Activated T-cell treated with anti-CD3 and anti-CD28 coated beads, Interleukin-2, amount 50 U/mL, for 4 hours (primary cell): Measurements from ENCODE around the gene EXOC2. TPM values are rescaled to one million over a fixed set of nuclear protein-coding genes. Genes with fewer than 3 reads are reported as not detected.

Experiments
- ATAC-seq, 2 donors: fragments of 200-7000 bp; cut with Tn5 transposase; one replicate each; pipeline ENCODE4 v1.10.0; 2021
- DNase-seq: peaks from one replicate; pipeline ENCODE4 v3.0.0-alpha.2; 2020
- H3K27me3 Mint-ChIP-seq: one replicate; pipeline ENCODE4 v1.8.0; 2021; ENCODE audit warnings: low read depth, mixed read lengths
- H3K36me3 Mint-ChIP-seq: one replicate; pipeline ENCODE4 v1.8.0; 2022; ENCODE audit warnings: mixed read lengths; ENCODE audit not compliant: insufficient read depth
- H3K4me1 Mint-ChIP-seq: one replicate; pipeline ENCODE4 v1.8.0; 2021; ENCODE audit warnings: low read depth, mixed read lengths
- H3K4me3 Mint-ChIP-seq: one replicate; pipeline ENCODE4 v1.8.0; 2021; ENCODE audit warnings: mild to moderate bottlenecking, moderate library complexity, mixed read lengths
- H3K9me3 Mint-ChIP-seq: one replicate; pipeline ENCODE4 v1.8.0; 2021; ENCODE audit warnings: mixed read lengths
- total RNA-seq, 3 donors: library from RNA; stranded (reverse); gene quantifications; one replicate each; pipeline ENCODE4 v1.2.1, GENCODE V29; 2021

EXOC2 gene
- total RNA-seq, 3 donors from 2014 or later = 29.8 to 31.3 (median 30.0) TPM

DNA sequence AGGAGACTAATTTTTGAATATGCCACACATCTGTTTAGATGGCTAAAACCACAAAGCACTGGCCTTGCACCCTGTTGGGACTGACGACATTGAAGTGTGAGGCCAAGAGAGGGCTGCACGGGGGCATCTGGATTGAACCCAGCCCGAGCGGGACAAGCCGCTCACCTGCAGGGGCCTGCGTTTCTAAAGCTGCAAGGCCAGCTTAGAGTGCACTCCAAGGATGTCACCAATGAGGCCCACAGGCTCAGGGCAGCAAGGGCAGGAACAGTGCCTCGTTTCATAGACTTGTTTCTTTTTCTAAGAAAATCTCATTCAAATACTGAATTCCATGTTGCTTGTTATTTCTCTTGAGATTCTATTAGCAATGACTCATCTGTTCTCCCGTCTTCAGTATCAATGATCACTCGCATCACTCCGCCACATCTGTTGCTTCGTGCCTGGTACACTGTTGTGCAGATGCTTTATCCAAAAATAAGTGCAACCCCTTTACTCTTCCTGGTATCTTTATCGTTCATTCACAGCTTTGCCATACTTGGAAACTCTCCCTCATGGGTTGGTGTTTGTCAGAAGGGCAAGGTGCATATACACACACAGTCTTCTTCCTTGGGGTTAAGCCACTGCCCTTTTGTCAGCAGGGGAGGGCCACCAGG is 181.3 kb downstream of the EXOC2 start:
- peaks cover 14% of the 10 kb centered on the region for H3K36me3 Mint-ChIP-seq
- H3K4me3 Mint-ChIP-seq = no peak overlapping the region
- peaks cover 83% of the 10 kb centered on the region for H3K4me1 Mint-ChIP-seq
- ATAC-seq = no peak
- H3K27me3 Mint-ChIP-seq = no peaks in the 10 kb centered on the region
- no peaks in the 10 kb centered on the region for H3K9me3 Mint-ChIP-seq
- DNase-seq = no peak

GRCh38 chr6:509676-510075 is 183.3 kb downstream of the EXOC2 start:
- peak; percentile 37 to 44 for ATAC-seq
- H3K36me3 Mint-ChIP-seq = peaks cover 13% of the 10 kb centered on the region
- no peak for DNase-seq
- peaks cover 93% of the 10 kb centered on the region for H3K4me1 Mint-ChIP-seq
- H3K4me3 Mint-ChIP-seq = peak overlapping the region; percentile 64
- no peaks in the 10 kb centered on the region for H3K27me3 Mint-ChIP-seq
- no peaks in the 10 kb centered on the region for H3K9me3 Mint-ChIP-seq

DNA sequence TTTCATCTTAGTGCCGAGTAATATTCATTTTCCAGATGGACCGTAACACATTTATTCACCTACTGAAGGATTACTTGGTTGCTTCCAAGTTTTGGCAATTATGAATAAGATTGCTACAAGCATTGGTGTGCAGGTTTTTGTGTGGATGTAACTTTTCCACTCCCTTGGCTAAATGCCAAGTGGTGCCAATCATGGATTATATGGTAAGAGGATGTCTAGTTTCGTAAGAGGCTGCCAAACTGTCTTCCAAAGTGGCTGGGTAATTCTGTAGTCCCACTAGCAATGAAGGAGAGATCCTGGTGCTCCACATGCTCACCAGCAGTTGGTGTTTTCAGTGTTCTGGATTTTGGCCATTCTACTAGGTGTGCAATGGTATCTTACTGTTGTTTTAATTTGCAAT is 184.3 kb downstream of the EXOC2 start:
- Mint-ChIP-seq H3K4me1 (peaks cover 93% of the 10 kb centered on the region), H3K36me3 (peaks cover 18% of the 10 kb centered on the region), H3K9me3 (no peaks in the 10 kb centered on the region), H3K27me3 (no peaks in the 10 kb centered on the region), H3K4me3 (no peak overlapping the region)
- DNase-seq (no peak), ATAC-seq (no peak)

DNA sequence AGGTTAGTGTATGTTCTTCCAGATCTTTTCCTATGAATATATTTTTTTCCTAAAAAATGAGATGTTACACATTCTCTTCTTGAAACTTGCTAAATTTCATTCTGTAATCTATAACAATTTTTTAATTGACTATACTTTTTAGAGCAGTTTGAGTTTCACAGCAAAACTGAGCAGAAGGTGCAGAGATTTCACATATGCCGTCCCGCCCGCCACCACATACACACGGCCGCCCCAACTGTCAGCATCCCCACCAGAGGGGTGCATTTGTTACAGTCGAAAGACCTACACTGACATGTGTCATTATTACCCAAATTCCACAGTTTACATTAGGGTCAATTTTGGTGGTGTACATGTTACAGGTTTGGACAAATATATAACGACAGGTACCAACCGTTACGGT is 184.9 kb downstream of the EXOC2 start:
- H3K9me3 Mint-ChIP-seq = no peaks in the 10 kb centered on the region
- DNase-seq = no peak
- peaks cover 14% of the 10 kb centered on the region for H3K36me3 Mint-ChIP-seq
- no peak overlapping the region for H3K4me3 Mint-ChIP-seq
- ATAC-seq = no peak
- peaks cover 93% of the 10 kb centered on the region for H3K4me1 Mint-ChIP-seq
- no peaks in the 10 kb centered on the region for H3K27me3 Mint-ChIP-seq

GRCh38 chr6:506920-507622 is 185.9 kb downstream of the EXOC2 start:
- Mint-ChIP-seq H3K27me3 (no peaks in the 10 kb centered on the region), H3K36me3 (peaks cover 16% of the 10 kb centered on the region), H3K4me1 (peaks cover 99% of the 10 kb centered on the region), H3K9me3 (no peaks in the 10 kb centered on the region), H3K4me3 (peak overlapping the region; percentile 62)
- ATAC-seq (peak; percentile 2 to 7), DNase-seq (no peak)

- peak overlapping the region; percentile 62 for H3K4me3 Mint-ChIP-seq
Observed at GRCh38 chr6:506508-506907, 186.4 kb downstream of the EXOC2 start.

DNA sequence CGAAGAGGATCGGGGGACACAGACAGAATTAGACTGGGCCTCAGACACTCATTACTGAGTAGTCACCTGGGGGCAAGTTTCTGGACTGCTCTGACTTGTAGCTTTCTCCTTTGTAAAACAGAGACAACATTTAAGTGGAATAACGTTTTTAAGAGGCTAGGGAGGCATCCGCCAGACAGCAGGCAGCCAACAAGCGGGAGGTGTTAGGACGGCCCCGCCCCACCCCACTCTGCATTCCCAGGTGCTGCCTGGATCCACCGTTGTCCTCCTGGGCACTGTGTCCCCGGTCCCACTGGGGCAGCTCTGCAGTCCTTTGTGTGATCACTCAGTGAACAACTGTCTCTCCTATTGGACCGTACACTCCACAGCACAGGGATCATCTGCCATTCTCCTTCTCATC is 187.6 kb downstream of the EXOC2 start:
- Mint-ChIP-seq H3K9me3 (no peaks in the 10 kb centered on the region), H3K4me3 (no peak overlapping the region), H3K36me3 (peaks cover 8% of the 10 kb centered on the region), H3K4me1 (peaks cover 91% of the 10 kb centered on the region), H3K27me3 (no peaks in the 10 kb centered on the region)
- no peak for ATAC-seq
- no peak for DNase-seq

More at GRCh38 chr6:506508-506907, 186.4 kb downstream of the EXOC2 start:
- H3K36me3 Mint-ChIP-seq = peaks cover 12% of the 10 kb centered on the region
- peak; percentile 57 to 63 for ATAC-seq
- no peaks in the 10 kb centered on the region for H3K27me3 Mint-ChIP-seq
- no peaks in the 10 kb centered on the region for H3K9me3 Mint-ChIP-seq
- DNase-seq = peak; percentile 58
- peaks cover 98% of the 10 kb centered on the region for H3K4me1 Mint-ChIP-seq

DNA sequence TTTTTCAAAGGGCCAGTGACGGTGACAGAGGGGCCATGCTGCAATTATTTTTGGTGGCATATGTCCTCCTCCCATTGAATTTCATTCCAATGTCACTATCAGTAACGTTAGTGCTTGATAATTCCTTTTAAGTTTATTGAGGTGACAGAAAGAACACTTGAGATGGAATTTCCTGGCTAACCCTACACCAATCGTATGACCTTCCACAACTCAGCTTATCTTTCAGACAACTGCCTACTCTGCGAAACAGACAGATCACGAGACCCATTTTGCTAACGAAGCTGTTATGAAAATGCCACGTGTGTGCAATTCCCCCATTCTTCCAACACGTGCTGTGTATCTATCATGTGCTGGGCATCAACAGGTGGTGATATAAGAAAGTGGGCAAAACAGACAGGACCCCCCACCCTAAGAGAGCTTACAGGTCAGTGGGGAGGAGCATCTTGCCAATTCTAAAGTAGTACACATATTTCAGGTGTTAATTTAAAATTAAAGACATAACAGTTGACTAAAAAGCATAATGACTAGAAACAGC is 188.4 kb downstream of the EXOC2 start:
- Mint-ChIP-seq H3K27me3 (no peaks in the 10 kb centered on the region), H3K4me3 (no peak overlapping the region), H3K36me3 (peaks cover 8% of the 10 kb centered on the region), H3K9me3 (no peaks in the 10 kb centered on the region), H3K4me1 (peaks cover 90% of the 10 kb centered on the region)
- DNase-seq (no peak), ATAC-seq (no peak)

- Mint-ChIP-seq H3K4me1 (peaks cover 90% of the 10 kb centered on the region), H3K9me3 (no peaks in the 10 kb centered on the region), H3K36me3 (peaks cover 9% of the 10 kb centered on the region), H3K4me3 (no peak overlapping the region), H3K27me3 (no peaks in the 10 kb centered on the region)
- ATAC-seq (no peak), DNase-seq (no peak)
Observed at GRCh38 chr6:503610-504362, 189.2 kb downstream of the EXOC2 start.

GRCh38 chr6:502761-503160 is 190.2 kb downstream of the EXOC2 start:
- Mint-ChIP-seq H3K9me3 (no peaks in the 10 kb centered on the region), H3K4me1 (peaks cover 89% of the 10 kb centered on the region), H3K27me3 (no peaks in the 10 kb centered on the region), H3K36me3 (peaks cover 14% of the 10 kb centered on the region), H3K4me3 (peak overlapping the region; percentile 87)
- no peak for DNase-seq
- no peak for ATAC-seq

DNA sequence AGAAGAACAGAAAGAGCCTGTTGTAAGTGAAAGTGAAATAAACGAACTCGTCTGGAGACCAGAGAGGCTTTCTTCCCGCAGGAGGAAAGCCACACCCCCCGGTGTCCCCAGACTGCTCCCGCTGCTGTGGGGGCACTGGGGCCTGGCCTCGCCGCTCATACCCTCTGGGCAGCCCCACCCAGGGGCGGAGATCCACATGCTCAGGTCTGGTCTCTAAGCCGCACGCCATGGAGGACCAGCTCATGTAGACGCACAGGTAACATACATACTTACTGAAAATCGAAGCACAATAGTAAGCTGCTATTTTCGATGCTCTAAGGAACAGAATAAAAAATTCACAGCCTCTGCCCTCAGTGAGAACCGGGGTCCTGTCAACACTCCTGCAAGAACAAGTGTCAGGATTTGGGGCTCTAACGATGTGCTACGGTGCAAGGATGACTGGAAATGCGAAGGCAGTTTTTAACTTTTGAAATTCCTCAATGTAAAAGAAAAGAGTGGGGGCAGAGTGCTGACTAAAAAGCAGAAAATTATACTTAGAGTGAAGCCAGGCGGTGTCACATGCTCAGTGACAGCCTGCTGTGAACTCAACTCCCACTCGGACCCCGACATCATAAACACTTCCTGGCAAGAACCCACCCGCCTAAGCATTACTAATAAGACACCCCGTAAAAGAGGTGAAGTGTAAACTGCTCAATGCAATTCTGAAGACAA is 190.9 kb downstream of the EXOC2 start:
- Mint-ChIP-seq H3K36me3 (peaks cover 18% of the 10 kb centered on the region), H3K9me3 (no peaks in the 10 kb centered on the region), H3K4me1 (peaks cover 88% of the 10 kb centered on the region), H3K4me3 (peak overlapping the region; percentile 87), H3K27me3 (no peaks in the 10 kb centered on the region)
- DNase-seq (peak; percentile 58), ATAC-seq (peak; percentile 56)

- H3K4me1 Mint-ChIP-seq = peaks cover 83% of the 10 kb centered on the region
- H3K4me3 Mint-ChIP-seq = peak overlapping the region; percentile 81
- ATAC-seq = peak; percentile 20 to 26
- no peak for DNase-seq
- H3K9me3 Mint-ChIP-seq = no peaks in the 10 kb centered on the region
- H3K27me3 Mint-ChIP-seq = no peaks in the 10 kb centered on the region
- peaks cover 33% of the 10 kb centered on the region for H3K36me3 Mint-ChIP-seq
Observed at GRCh38 chr6:499617-500016, 193.3 kb downstream of the EXOC2 start.

DNA sequence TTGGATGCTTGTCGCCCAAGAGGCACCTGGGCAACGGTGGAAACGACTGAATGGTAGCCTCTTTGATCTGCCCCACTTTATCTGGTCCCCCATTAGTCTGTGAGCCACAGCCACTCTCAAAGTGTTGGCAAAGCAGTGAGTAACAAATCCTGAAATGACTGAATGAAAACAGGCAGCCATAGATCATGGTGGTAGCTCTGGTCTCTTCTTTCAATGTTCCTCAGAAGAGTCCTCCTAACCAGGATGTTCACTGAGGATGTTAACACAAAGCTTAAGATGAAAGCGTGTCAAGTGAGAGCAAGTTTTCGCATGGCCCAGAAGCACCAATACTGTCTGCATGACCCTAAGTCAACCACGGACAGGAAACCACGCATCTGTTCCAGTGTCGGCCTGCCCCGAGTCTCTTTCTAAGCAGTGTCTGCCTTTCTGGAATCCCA is 194.1 kb downstream of the EXOC2 start:
- no peaks in the 10 kb centered on the region for H3K9me3 Mint-ChIP-seq
- peaks cover 84% of the 10 kb centered on the region for H3K4me1 Mint-ChIP-seq
- H3K4me3 Mint-ChIP-seq = peak overlapping the region; percentile 81
- ATAC-seq = peak; percentile 57 to 58
- DNase-seq = peak; percentile 32
- peaks cover 30% of the 10 kb centered on the region for H3K36me3 Mint-ChIP-seq
- no peaks in the 10 kb centered on the region for H3K27me3 Mint-ChIP-seq

GRCh38 chr6:497258-497657 is 195.7 kb downstream of the EXOC2 start:
- ATAC-seq (no peak), DNase-seq (no peak)
- Mint-ChIP-seq H3K4me1 (peaks cover 84% of the 10 kb centered on the region), H3K36me3 (peaks cover 34% of the 10 kb centered on the region), H3K27me3 (no peaks in the 10 kb centered on the region), H3K9me3 (no peaks in the 10 kb centered on the region), H3K4me3 (peak overlapping the region; percentile 81)
